ENCODE results near the gene PLCD3.

DNA sequence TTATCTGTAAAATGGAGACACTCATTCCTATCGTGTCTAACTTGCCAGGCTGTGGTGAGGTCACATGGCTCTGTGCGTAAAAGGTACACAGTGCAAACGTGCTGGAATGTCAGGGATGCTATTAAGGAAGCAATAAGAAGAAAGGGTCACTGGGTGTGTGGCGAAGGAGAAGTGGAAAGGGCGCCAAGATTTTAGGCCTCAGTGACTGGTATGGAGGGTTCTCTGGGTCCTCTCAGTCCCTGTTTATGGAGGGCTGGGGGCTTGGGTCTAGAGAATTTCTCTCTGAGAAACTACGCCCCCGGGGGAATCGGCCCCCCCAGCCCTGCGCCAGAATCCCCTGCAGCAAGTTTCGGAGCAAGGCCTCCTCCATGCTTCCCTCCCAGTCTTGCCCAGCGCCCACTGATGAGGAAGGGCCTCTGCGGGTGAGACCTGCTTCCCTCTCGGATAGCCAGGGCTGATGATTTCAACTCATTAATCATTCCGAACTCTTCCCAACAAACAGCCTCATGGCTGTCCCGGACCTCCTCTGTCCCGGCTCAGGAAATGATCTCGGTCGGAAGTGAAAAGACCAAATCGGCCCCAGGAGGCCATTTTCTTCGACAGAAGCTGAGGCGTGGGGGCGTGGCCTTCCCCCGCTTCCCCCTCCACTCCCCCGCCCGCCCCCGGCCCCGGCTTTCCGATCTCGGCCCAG, 14.7 kb upstream of the PLCD3 start:
- TF ChIP-seq, protein P1, sequence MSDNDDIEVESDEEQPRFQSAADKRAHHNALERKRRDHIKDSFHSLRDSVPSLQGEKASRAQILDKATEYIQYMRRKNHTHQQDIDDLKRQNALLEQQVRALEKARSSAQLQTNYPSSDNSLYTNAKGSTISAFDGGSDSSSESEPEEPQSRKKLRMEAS (IDR thresholded peaks at IDR 0.05; ENCODE audit: low read depth) = no peak
- TF ChIP-seq, protein P2, sequence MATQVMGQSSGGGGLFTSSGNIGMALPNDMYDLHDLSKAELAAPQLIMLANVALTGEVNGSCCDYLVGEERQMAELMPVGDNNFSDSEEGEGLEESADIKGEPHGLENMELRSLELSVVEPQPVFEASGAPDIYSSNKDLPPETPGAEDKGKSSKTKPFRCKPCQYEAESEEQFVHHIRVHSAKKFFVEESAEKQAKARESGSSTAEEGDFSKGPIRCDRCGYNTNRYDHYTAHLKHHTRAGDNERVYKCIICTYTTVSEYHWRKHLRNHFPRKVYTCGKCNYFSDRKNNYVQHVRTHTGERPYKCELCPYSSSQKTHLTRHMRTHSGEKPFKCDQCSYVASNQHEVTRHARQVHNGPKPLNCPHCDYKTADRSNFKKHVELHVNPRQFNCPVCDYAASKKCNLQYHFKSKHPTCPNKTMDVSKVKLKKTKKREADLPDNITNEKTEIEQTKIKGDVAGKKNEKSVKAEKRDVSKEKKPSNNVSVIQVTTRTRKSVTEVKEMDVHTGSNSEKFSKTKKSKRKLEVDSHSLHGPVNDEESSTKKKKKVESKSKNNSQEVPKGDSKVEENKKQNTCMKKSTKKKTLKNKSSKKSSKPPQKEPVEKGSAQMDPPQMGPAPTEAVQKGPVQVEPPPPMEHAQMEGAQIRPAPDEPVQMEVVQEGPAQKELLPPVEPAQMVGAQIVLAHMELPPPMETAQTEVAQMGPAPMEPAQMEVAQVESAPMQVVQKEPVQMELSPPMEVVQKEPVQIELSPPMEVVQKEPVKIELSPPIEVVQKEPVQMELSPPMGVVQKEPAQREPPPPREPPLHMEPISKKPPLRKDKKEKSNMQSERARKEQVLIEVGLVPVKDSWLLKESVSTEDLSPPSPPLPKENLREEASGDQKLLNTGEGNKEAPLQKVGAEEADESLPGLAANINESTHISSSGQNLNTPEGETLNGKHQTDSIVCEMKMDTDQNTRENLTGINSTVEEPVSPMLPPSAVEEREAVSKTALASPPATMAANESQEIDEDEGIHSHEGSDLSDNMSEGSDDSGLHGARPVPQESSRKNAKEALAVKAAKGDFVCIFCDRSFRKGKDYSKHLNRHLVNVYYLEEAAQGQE (IDR thresholded peaks at IDR 0.05; ENCODE audit: low read depth, low read length) = no peak
- no peak for TF ChIP-seq TCF12 (IDR thresholded peaks at IDR 0.05)
- TF ChIP-seq TAF1 (IDR thresholded peaks at IDR 0.05; ENCODE audit: borderline replicate concordance, low read depth, low read length) = peak; percentile 80; the same call in 1 of the 2 replicates
- TF ChIP-seq, protein P3, sequence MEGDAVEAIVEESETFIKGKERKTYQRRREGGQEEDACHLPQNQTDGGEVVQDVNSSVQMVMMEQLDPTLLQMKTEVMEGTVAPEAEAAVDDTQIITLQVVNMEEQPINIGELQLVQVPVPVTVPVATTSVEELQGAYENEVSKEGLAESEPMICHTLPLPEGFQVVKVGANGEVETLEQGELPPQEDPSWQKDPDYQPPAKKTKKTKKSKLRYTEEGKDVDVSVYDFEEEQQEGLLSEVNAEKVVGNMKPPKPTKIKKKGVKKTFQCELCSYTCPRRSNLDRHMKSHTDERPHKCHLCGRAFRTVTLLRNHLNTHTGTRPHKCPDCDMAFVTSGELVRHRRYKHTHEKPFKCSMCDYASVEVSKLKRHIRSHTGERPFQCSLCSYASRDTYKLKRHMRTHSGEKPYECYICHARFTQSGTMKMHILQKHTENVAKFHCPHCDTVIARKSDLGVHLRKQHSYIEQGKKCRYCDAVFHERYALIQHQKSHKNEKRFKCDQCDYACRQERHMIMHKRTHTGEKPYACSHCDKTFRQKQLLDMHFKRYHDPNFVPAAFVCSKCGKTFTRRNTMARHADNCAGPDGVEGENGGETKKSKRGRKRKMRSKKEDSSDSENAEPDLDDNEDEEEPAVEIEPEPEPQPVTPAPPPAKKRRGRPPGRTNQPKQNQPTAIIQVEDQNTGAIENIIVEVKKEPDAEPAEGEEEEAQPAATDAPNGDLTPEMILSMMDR (IDR thresholded peaks at IDR 0.05) = no peak
- TF ChIP-seq EP300 (IDR thresholded peaks at IDR 0.05; ENCODE audit: borderline replicate concordance in 1 of 2, low read depth in 1 of 2, low read length in 1 of 2) = no peak
- no peak; the same call in 1 of the 2 replicates for TF ChIP-seq POLR2AphosphoS5 (IDR thresholded peaks at IDR 0.05; ENCODE audit: low read depth, low read length)
- no peak for TF ChIP-seq RAD21 (IDR thresholded peaks at IDR 0.05; ENCODE audit: low read length)
- TF ChIP-seq YY1 (IDR thresholded peaks at IDR 0.05; ENCODE audit: low read depth) = peak; percentile 80; the same call in 1 of the 2 replicates
